H1 (cell line): Measurements from ENCODE around the gene SUGP1. TPM values are rescaled to one million over a fixed set of nuclear protein-coding genes. Genes with fewer than 3 reads are reported as not detected.

Source experiments
- CHD7 ChIP-seq: fragments of 300-600 bp; sonication (generic); IDR thresholded peaks from 2 replicates; pipeline ENCODE4 v1.7.1; 2012; ENCODE audit warnings: low read length, moderate library complexity, mild to moderate bottlenecking, inconsistent platforms; ENCODE audit not compliant: insufficient replicate concordance
- EP300 ChIP-seq, 2 experiments: IDR thresholded peaks; 1 replicate in 1 of 2; 2 replicates in 1 of 2; pipeline ENCODE4 v1.6.1; 2011 to 2012; ENCODE audit warnings: low read depth in 2 of 2, low read length in 2 of 2, mild to moderate bottlenecking in 2 of 2, borderline replicate concordance in 1 of 2, inconsistent platforms in 1 of 2, moderate library complexity in 1 of 2
- KDM5A ChIP-seq: fragments of 200-600 bp; IDR thresholded peaks from 2 replicates; pipeline ENCODE4 v1.7.1; 2012; ENCODE audit warnings: mild to moderate bottlenecking, low read length, inconsistent platforms, mixed read lengths
- RXRA ChIP-seq: IDR thresholded peaks from 2 replicates; pipeline ENCODE4 v1.6.1; 2011; ENCODE audit warnings: low read depth, mild to moderate bottlenecking, low read length, moderate library complexity; ENCODE audit not compliant: insufficient read depth
- USF2 ChIP-seq: IDR thresholded peaks from 2 replicates; pipeline ENCODE4 v1.6.1; 2011; ENCODE audit warnings: low read length, improper control_type of control experiment
- polyA plus RNA-seq, 7 experiments: library from polyadenylated mRNA; depleted of rRNA in 3 of 7; stranded (reverse) in 5 of 7; unstranded in 2 of 7; fragments of >200 nt in 5 of 7; fragments of 200-250 nt in 2 of 7; gene quantifications; 1 replicate in 5 of 7; 2 replicates in 1 of 7; 4 replicates in 1 of 7; pipeline versions ENCODE4 v1.2.1 to v1.2.3, GENCODE V29; 2011 to 2013; ENCODE audit warnings: missing spikeins in 2 of 7, mixed read lengths in 2 of 7
- total RNA-seq: library from RNA; stranded (reverse); fragmentation: NEBNext Ultra II Directional; extraction: Animal tissue kit (Norgen Biotek cat#: 25700); gene quantifications from 2 replicates; pipeline ENCODE4 v1.2.1, GENCODE V29; 2021

The SUGP1 gene
- total and polyA plus RNA-seq, 2 of the 8 experiments (the other 6 are each of a cell fraction or from before 2014, with no cell fraction given), result 38.5 to 65.2 TPM

- TF ChIP-seq EP300 (IDR thresholded peaks at IDR 0.05; ENCODE audit: borderline replicate concordance in 1 of 2, low read depth in 2 of 2, low read length in 2 of 2) (no peak), CHD7 (no peak), KDM5A (no peak), USF2 (no peak), RXRA (no peak)
These were observed 90.6 kb downstream of the SUGP1 start (continued) for GRCh38 chr19:19229701-19230100.
